Measurements from ENCODE around the gene ING2.

Gene ING2

GRCh38 chr4:183499389-183499788 is 5.5 kb upstream of the ING2 start:
- no peak for DNase-seq (ENCODE audit: low read depth)

DNA sequence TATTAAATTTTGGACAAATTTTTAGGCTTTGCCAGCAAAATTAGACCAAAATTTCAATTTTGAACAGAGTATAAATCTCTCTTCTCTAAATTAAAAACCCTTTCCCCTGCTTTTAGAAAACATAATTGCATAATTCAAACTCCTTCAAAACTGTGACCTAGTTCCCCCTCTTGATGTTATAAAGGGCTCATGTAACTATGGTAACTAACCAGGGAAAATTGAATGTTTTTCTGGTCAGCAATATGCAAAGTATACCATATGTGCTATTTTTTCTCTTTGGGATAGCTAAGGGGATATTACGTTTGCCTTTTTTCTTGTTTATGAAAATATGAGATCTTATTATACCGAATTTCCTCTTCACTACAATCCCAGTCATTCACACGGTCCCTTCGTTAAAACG is 5.1 kb upstream of the ING2 start:
- no peak for DNase-seq (ENCODE audit: low read depth)

- no peak for DNase-seq (ENCODE audit: low read depth)
Observed at GRCh38 chr4:183503497-183504063, 1.3 kb upstream of the ING2 start.

DNA sequence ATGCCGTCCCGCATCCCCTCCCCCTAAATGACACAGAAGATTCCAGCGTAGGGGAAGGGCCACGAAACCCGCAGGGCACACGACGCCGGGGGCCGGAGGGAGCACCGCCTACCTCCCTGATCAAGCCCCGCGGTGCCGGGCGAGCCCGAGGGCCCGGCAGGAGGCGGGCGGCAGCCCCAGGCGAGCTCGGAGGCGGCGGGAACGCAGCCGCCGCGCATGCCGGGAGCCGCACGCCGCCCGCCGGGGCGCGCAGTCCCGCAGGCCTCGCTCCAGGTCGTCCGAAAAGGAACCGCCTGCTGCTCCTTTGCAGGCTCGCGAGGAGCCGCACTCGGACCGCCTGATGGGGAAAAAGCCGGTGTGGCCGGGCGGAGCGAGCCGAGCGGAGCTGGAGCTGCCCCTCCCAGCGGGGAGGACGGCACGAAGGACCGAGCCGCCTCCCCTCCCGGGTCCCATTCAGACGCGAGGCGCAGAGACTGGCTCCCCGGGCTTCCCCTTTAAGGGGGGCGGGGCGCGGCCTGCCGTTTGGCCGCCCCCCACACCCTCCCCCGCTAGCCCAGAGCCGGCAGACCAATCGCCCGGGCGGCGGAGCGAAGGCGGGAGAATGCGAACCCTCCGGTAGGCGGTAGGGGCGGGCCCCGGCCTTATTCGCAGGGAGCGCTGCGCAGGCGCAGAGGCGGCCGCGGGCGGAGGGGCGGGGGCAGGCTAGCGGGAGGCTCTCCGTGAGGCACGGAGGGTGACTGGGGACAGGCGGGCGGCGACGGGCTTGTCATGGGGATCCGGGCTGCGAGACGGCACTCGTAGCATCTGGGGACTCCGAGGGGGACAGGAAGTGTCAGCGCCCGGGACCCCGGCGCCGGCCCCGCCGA is 561 bp upstream of the ING2 start:
- peak; percentile 100 for DNase-seq (ENCODE audit: low read depth)

GRCh38 chr4:183505611-183506388 is 942 bp downstream of the ING2 start:
- peak; percentile 80 for DNase-seq (ENCODE audit: low read depth)

DNA sequence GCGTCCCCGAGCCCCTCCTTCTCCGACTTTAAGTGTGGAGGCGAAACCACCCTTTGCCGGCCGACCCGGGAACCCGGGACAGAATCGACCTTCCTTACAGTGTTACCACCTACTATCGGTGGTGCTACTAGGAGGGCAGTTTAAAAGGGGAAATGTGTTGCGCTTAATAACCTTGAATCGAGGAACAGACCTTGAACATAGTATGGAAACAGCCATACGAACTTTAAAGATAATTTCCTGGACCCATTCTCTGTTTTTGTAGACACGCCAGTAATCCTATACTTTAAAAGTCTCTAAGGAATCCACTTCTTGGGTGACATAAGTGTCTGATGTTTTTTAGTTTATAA is 1.5 kb downstream of the ING2 start:
- DNase-seq (ENCODE audit: low read depth): no peak

DNA sequence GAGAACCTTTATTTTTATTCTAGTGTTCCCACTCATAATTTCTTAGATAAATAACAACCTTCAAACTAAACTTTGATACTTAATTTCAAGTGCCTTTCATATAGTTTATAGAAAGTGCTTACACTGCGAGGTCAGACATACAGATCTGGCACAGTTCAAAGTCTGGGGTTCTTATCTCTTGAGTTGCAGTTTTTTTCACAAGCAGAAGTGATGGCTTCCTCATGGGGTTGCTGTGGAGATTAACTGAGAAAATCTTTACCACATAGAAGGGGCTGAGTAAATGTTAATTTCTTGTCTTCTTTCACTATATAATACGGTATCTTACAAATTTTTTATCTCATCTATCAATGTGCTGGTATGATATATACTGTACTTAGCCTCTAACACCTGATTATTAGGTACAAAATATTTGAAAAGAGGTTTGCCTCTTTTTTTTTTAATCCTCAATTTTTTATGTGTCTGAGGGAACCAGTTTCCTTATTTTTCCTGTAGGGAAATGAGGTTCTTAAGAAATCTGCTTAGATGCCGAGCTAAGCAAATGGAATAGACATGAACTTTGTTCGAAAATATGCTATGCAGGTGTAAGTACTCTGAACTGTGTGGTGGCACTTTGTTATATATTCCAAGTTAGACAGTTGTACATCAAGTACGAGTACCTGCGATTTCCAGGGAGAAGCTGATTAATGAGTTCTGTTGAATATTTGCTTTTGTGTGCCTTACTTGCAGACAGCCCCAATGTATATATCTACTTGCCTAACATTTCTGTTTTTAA is 3.3 kb downstream of the ING2 start:
- DNase-seq (ENCODE audit: low read depth): no peak

GRCh38 chr4:183508697-183509335 is 4.0 kb downstream of the ING2 start:
- no peak for DNase-seq (ENCODE audit: low read depth)

DNA sequence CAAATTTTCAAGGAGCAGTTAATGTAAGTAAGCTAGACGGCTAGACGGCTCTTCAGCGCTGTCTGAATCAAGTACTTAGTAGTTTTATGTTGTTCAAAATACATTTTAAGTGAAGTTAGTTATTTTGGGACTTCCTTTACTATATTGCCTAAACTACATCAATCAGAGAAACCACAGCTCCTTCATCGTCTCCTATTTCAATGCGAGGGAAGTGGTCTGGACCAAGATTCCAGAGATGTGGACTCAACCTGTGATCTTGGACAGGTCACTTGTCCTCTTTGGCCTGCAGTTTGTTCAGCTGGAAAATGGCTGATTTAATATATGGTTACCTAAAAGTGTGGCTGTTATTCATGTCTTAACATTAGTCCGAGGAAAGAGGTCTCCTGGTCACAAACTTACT is 10.6 kb downstream of the ING2 start:
- no peak for DNase-seq (ENCODE audit: low read depth)

GRCh38 chr4:183517194-183517593 is 12.3 kb downstream of the ING2 start:
- DNase-seq (ENCODE audit: low read depth): no peak

DNA sequence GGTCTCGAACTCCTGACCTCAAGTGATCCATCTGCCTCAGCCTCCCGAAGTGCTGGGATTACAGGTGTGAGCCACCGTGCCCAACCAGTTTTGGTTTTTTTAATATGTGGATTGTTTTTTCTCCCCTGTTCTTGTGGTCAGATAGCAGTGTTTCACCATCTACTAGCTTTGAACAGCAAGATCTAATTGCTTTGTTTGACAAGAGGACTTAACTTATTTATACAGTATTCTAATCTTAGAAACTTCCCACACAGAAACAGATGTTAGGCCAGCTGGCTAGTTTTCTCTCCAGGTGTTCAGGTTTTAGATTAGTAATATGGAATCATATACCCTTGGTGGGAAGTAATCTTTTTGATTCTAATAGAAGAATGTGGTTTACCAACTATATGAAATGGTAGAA is 12.9 kb downstream of the ING2 start:
- no peak for DNase-seq (ENCODE audit: low read depth)

DNA sequence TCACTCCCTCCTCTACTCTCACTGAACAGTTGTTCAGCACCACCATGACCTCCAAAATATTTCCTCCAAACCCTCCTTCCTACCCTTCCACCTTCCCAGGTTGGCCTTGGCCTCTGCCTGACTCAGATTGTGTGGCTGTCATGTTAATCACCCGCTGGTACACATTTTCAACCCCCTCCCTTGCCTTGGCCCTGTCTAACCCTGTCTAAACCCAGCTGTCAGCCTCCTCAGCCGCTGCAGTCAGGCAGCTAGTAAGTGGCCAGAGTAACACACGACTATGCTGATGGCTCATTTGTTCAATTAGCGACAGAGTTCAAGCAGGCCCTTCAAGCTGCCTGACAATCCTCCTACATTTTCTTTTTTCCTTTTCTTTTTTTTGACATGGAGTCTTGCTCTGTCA is 18.0 kb downstream of the ING2 start:
- DNase-seq (ENCODE audit: low read depth): no peak

DNA sequence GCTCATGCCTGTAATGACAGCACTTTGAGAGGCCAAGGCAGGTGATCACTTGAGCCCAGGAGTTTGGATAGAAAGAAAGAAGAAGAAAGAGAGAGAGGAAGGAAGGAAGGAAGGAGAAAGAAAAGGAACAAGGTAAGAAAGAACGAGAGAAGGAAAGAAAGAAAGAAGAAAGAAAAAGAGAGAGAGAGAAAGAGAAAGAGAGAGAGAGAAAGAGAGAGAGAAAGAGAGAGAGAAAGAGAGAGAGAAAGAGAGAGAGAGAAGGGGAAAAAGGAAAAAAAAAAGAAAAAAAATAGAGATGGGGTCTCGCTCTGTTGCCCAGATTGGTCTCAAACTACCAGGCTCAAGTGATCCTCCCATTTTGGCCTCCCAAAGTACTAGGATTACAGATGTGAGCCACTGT is 22.5 kb downstream of the ING2 start:
- DNase-seq (ENCODE audit: low read depth): no peak

- DNase-seq (ENCODE audit: low read depth): no peak
Observed at GRCh38 chr4:183532821-183533220, 28.0 kb downstream of the ING2 start.

GRCh38 chr4:183533698-183534097 is 28.8 kb downstream of the ING2 start:
- DNase-seq (ENCODE audit: low read depth): no peak

- DNase-seq (ENCODE audit: low read depth): no peak
Observed at GRCh38 chr4:183540410-183541009, 35.7 kb downstream of the ING2 start.

- DNase-seq (ENCODE audit: low read depth): no peak
Observed at GRCh38 chr4:183541010-183541751, 36.3 kb downstream of the ING2 start.

GRCh38 chr4:183541752-183542040 is 36.8 kb downstream of the ING2 start:
- no peak for DNase-seq (ENCODE audit: low read depth)

- DNase-seq (ENCODE audit: low read depth): no peak
Observed at GRCh38 chr4:183543435-183543834, 38.6 kb downstream of the ING2 start.

GRCh38 chr4:183544109-183544508 is 39.3 kb downstream of the ING2 start:
- DNase-seq (ENCODE audit: low read depth): no peak

DNA sequence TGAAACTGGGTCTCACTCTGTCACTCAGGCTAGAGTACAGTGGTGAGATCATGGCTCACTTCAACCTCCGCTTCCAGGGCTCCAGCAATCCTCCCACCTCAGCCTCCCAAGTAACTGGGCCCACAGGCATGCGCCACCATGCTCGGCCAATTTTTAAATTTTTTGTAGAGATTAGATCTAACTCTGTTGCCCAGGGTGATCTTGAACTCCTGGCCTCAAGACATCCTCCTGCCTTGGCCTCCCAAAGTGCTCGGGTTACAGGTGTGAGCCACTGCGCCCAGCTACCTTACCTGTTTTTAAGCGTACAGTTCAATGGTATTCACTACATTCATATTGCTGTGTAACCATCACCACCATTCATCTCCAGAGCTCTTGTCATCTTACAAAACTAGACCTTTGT is 41.5 kb downstream of the ING2 start:
- no peak for DNase-seq (ENCODE audit: low read depth)

All from activated T-helper 1 cell treated with Interleukin-2 at 50 U/mL for 16 hours (primary cell).